GM19238 (cell line): Measurements from ENCODE around the gene GET4.
A peak's percentile ranks its signal among the peaks of the same experiment; 100 is the strongest.

Experiments used
- DNase-seq: peaks from one replicate; pipeline ENCODE4 v3.0.0; 2011; ENCODE audit warnings: low spot score; ENCODE audit not compliant: insufficient read length

Gene GET4

GRCh38 chr7:898855-899681 is 22.7 kb downstream of the GET4 start:
- no peak for DNase-seq

DNA sequence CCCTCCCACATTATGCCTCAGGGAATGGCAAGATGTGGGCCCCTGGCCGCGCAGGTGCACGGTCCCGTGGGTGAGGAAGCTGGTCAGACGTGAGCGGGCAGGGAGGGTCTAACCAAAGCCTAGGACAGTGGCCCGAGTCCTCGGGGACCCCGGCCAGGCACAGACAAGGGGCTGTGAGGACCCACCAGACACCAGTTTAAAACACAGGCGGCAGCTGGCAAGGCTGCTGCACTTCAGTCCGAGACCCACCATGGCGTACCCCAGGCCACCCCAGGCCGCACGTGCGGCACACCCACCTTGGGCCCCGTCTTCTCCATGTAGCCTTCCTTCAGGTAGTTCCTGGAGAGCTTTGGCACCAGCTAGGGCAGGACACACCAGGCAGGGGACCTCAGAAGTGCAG is 23.5 kb downstream of the GET4 start:
- DNase-seq, result no peak

- no peak for DNase-seq
These were observed 24.1 kb downstream of the GET4 start for GRCh38 chr7:900331-901040.

DNA sequence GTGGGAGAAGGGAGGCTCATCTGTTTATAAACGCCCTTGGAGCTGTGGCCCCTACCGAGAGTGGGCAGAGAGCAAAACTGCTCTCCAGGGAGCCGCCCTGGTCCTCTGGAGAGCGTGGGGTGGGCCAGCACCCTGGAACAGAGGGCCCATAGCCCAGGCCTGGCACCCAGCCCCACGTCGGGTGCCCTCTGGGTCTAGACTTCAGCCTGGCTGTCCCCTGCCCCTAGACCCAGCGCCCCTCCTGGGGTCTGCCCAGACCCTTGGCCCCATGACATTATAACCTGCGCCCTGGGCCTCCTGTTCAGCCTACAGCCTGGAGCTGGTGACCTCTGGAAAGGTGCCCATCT is 24.7 kb downstream of the GET4 start:
- no peak for DNase-seq

DNA sequence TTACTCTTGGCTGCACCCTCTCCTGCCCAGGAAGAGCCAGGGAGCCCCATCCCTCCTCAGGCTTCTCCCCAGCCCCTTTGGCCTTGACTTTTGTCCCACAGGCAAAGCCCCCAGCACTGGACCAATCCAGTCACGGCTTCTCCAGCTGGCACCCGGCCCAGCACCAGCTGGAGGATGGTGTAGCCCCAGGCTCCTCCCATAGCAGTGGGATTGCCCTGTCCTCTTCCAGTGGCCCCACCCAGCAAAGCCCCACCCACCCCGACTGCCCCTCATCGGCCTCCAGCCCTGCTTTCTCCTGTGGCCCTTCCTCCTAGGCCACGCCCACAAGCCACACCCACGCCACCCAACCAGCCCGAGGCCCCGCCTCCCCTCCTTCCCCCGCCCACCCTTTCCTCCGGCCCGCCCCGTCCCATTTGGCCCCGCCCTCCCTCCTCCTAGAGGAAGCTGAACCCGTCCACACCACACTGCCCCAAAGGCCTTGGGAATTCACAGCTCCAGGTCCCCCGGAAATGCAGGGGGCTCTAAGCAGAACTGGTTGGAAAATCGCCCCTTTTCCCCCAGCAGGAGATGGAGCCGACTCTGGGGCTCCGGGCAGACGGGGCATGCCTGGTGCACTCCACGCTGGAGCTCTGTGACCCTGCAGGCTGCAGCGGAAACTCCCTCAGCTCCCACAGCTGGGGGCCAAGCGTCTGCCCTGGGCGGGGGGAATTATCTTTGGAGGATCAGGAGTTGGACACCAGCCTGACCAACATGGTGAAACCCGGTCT is 25.2 kb downstream of the GET4 start:
- DNase-seq, result peak; percentile 67

- no peak for DNase-seq
These were observed 26.6 kb downstream of the GET4 start for GRCh38 chr7:902996-903395.

- no peak for DNase-seq
These were observed 27.8 kb downstream of the GET4 start for GRCh38 chr7:903921-904755.

GRCh38 chr7:904847-905246 is 28.5 kb downstream of the GET4 start:
- DNase-seq, result no peak

- no peak for DNase-seq
These were observed 30.4 kb downstream of the GET4 start for GRCh38 chr7:906776-907157.

DNA sequence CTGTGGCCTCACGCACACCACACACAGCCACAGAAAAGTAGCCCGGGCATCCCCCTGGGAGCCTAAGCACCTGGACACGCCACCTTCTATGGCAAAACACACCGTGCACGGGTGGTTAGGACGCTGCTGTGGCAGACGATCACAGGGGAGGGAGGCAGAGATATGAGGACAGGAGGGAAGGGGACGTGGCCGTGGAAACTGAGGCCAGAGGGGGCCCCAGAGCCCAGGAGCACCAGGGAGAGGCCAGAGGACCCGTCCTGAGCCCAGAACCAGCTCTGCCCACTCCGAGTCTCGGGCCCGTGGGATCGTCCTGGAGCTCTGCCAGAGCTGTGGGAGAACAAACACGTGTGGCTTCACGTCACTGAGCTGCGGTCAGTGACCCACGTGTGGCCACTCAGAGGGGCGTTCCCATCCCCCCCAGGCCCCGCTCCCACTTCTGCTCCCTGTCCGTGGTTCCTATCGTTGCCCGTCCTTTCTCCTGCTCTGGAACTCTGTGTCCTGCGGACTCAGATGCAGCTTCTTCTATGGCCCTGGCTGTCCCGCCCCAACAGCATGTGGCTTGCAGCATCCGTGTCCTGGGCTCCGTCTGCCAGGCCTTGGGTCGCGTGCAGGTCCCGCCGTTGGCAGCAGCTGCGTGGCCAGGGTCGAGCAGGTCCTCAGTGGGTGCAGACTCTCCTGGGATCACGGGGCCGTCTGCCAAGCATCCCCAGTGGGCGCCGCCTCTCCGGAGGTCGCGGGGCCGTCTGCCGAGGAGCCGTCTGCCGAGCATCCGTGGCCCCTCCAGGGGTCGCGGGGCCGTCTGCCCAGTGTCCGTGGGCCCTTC is 31.0 kb downstream of the GET4 start:
- DNase-seq, result no peak

GRCh38 chr7:908159-908581 is 31.8 kb downstream of the GET4 start:
- no peak for DNase-seq

DNA sequence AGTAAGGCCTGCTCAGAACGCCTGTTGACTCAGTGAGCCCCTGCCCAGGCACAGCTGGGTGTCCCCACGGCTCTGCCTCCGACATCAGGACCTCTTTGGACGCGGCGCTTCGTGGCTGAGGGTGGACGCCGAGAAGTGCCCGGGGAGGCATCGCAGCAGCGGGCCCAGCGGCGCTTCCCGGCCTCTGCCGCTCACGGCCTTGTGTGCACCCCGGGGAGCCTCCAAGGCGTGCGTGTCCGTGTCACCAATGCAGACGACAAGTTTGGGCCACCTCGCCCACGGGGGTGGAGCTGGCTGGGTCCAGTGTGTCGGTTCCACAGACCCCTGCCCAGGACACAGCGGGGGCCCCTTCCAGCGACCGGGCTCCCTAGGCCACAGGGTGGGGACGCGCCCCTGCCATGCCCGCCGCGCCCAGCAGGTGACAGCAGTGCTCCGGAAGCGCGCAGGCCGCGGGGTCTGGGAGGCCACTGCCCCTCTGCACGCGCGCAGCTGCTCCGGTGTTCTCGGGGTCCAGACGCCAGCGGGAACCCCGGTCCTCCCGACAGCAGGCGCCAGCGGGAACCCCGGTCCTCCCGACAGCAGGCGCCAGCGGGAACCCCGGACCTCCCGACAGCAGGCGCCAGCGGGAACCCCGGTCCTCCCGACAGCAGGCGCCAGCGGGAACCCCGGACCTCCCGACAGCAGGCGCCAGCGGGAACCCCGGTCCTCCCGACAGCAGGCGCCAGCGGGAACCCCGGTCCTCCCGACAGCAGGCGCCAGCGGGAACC is 32.4 kb downstream of the GET4 start:
- DNase-seq, result peak; percentile 88

DNA sequence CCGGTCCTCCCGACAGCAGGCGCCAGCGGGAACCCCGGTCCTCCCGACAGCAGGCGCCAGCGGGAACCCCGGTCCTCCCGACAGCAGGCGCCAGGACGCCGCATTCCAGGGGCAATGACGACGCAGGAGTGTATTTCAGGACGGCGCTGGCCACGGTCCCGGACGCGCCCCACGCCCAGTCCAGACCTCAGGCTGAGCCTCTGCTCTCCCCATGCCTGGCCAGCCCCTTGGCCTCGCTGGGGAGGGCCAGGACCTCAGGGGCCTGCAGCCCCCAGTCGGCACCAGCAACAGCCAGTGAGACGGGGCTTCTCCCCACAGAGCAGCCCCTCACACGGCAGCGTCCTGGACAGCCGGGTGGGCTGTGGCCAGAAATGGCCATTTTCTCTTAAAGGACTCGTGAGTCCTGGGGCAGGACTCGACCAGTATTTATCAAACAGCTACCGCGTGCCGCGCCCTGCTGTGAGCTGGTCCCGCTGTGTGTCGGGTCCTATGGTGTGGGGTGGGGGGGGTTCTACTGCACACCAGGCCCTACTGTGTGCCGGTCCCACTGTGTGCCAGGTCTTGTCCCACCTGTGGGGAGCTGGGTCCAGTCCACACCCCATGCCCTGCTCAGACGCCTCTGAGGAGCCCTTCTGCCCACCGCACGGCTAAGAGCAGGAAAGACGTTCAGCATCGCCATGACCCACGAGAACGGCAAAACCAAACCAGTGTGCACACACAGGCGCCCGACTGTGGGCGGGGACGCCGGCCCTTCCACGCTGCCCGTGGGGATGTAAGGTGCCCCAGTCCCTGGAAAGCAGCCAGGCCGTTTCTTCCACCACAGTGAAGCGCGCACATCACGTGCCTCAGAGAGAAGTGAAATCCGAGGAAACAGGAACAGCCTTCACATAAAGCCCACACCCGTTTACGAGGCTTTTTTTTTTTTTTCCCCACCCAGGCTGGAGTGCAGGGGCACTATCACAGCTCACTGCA is 33.3 kb downstream of the GET4 start:
- peak; percentile 51 for DNase-seq

DNA sequence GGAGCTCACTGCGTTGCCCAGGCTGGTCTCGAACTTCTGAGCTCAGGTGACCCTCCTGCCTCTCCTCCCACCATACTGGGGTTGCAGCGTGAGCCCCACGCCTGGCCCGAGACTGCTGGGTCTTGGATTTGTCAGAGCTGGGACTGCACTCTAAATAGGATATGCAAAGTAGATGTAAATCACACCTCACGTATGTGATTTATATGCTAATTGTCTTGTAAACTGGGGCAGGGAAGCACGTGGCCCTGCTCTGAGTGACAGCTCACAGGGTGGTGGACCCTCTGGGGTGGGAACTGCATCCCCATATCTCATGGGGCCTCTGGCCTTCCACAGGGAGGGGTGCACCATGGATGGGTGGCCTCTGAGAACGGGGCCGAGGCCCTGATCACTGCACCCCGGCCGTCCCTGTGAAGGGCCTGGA is 34.1 kb downstream of the GET4 start:
- DNase-seq, result no peak

DNA sequence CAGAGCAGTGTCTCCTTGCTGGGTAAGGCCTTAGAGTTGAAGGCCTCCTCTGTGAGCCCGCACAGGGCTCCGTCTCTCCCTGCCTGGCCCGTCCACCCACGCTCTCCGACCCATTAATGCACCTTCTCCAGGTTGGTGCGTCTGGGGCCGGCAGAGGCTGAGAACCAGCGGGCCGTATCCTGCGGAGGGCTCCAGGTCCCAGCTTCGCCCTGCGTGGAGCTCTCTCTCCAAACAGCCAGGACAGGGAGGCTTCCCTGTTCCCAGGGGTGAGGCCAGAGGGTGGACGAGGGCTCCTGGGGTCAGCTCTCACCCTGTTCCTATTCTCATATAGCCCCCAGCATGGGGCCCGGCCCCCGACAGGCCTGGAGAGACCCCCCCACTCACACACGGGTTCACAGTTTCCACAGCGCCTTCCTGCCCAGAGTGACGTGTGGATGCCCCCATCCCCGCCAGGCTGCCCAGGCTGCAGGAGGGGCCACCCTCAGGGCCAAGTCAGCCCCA is 34.6 kb downstream of the GET4 start:
- DNase-seq, result no peak

DNA sequence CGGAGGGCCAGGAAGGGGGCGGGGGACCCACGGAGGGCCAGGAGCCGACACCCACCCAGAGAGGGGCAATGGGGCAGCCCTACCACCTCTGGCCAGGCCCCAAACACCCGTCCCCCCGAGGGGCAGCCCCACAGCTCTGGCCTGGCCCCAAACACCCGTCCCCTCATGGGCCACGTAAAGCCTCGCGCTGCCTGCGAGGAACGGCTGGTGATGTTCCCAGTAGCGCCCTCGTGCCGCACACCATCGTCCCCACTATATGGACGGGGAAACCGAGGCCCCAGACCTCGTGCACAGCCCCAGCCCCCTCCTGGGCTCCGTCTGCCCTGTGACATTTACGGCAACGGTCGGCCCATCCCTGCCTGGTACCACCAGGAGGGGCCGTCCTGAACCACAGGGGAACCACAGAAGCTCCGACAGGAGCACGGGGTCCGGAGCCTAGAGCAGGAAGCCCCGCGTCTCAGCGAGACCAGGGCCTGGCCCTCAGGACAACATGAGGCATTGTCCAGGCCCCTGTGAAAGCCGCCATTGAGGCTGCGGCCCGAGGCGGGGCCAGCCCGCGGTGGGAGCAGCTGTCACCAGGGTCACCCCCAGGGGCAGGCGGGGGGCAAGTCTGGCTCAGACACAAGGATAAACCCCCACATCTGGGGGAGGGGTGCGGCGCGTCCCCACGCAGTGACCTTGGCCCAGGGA is 35.6 kb downstream of the GET4 start:
- no peak for DNase-seq

- no peak for DNase-seq
These were observed 37.6 kb downstream of the GET4 start for GRCh38 chr7:913736-914520.
